Activated CD4-positive, alpha-beta memory T cell treated with anti-CD3 and anti-CD28 coated beads, Interleukin-2, amount 10 ng/mL, durations not matched to agents 7 days and 5 days (primary cell): ENCODE data around the gene MTF2. TPM values are rescaled to one million over a fixed set of nuclear protein-coding genes. Genes with fewer than 3 reads are reported as not detected.

ENCODE experiments used
- CTCF ChIA-PET: fragments of 350-600 bp; sonication (Branson Sonifier 250); formaldehyde crosslinking; loops from one replicate; lab custom pipeline; 2021; ENCODE audit warnings: antibody characterized with exemption, inconsistent platforms; lab: Charles Lee
- POLR2A ChIA-PET: fragments of 350-600 bp; sonication (Branson Sonifier 250); formaldehyde crosslinking; loops from one replicate; lab custom pipeline; 2021; ENCODE audit warnings: antibody characterized with exemption; lab: Charles Lee
- DNase-seq: peaks from one replicate; pipeline ENCODE4 v3.0.0-alpha.2; 2020
- H3K27ac Mint-ChIP-seq: one replicate; pipeline ENCODE4 v1.8.0; 2021; ENCODE audit warnings: mild to moderate bottlenecking, mixed read lengths
- H3K27me3 Mint-ChIP-seq: one replicate; pipeline ENCODE4 v1.8.0; 2021; ENCODE audit warnings: mixed read lengths
- H3K36me3 Mint-ChIP-seq: one replicate; pipeline ENCODE4 v1.8.0; 2021; ENCODE audit warnings: low read depth, mixed read lengths
- H3K4me1 Mint-ChIP-seq: one replicate; pipeline ENCODE4 v1.8.0; 2021; ENCODE audit warnings: mixed read lengths
- H3K4me3 Mint-ChIP-seq: one replicate; pipeline ENCODE4 v1.8.0; 2021; ENCODE audit warnings: mild to moderate bottlenecking, mixed read lengths
- H3K9me3 Mint-ChIP-seq: one replicate; pipeline ENCODE4 v1.8.0; 2021; ENCODE audit warnings: mixed read lengths
- total RNA-seq, 2 experiments: library from RNA; stranded (reverse); gene quantifications; one replicate each; pipeline ENCODE4 v1.2.3, GENCODE V29; 2021

MTF2 gene
- total RNA-seq, 2 experiments from 2014 or later = 55.5 to 56.6 TPM

DNA sequence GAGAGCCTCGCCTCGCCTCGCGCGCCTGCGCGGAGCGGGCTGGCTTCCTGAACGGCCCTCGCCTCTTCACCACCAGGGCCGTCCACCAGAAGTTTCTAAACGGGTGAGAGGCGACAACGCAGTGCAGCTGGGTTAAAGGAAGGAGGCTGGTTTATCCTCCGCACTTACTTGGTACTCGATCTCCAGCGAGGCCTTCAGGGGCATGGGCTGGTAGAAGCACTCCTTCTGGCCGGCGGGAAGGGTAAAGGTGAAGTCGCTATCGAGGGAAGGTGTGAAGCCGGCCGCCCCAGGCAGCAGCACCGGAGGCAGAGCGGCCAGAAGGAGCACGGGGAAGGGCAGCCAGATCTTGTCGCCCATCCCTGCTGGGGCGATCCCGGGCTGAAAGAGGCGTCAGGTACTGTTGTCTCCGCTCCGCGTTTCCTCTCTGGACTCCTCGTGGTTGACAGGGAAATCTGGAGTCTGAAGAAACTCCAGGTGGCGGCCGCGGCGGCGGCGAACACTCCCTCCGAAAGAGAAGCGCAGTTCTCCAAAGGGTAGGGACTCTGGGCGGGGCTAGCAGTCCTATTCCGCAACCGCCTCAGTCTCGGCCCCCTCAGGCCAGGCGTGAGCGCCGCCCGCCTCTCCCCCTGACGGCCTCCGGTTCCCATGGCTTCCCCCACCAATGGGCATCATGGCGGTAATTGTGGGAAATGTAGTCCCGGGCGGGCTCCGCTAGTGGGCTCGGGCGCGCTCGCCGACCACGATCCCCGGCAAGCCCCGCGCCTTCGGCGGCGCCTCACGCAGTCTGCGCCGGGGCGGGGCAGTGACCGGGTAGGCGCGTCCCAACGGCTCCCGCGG lies 101.0 kb downstream of the MTF2 start, which contains the start of gene TMED5:
Gene TMED5, minus strand, starts transcription at position 528 of the 837 bp plus-strand sequence. Its CDS starts 171 bp downstream, at position 357.
- DNase-seq = peak; percentile 98
- ChIA-PET POLR2A (interaction anchor here (0.8 to 3.0 kb wide), 6 partner anchors 25 to 219 kb away, joined by 3 to 25 read pairs (median 6); partner anchors contain the start of genes DIPK1A and MTF2), CTCF (no interaction called here)
- Mint-ChIP-seq H3K9me3 (no peaks in the 10 kb centered on the region), H3K4me1 (peaks cover 55% of the 10 kb centered on the region), H3K4me3 (peak within 1 kb of the TSS; percentile 89), H3K27ac (peak within 1 kb of the TSS; percentile 98), H3K36me3 (peaks cover 49% of the 10 kb centered on the region), H3K27me3 (no peaks in the 10 kb centered on the region)

DNA sequence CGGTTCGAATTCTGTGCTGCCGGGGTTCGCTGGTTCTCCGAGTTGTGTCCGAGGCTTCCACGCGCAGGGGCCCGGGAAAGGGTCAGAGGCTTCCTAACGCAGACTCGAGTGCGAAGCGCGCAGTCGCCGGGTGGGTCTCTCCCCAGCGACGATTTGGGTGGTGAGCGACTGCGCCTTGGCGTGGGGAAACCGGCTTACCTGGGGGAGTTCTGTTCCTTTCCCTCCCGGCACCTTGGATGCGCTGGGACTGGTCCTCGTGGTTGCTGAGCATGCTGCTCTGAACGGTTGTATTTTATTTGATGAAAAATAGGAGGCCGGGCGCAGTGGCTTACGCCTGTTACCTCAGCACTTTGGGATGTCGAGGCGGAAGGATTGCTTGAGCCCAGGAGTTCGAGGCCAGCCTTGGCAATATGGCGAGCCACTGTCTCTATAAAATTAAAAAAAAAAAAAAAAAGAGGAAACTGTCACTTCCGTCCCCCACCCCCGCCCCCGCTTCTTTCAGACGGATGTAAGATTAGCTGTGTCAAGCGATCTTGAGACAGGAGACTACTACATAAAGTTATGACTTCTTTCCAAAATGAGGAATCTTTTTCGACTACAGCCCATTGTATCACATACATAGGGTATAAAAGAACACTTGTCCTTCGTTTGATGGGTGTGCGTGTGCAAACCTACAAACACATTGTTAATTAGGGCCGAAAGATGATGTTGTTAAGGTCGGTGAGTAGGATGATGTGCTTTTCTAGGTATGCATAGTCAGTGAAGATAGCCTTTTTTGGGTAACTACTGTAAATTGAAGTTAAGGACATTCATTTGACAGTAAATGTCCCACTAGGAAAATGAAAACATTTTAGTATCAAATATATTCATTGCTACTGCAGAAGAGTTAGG lies 101.9 kb downstream of the MTF2 start, which contains the start of gene CCDC18:
Gene CCDC18, plus strand, starts transcription at position 2 of the 891 bp plus-strand sequence. CDS start 2,638 bp downstream, outside the sequence.
- ChIA-PET POLR2A (interaction anchor here (0.6 to 3.0 kb wide), 10 partner anchors 26 to 406 kb away, joined by 3 to 25 read pairs (median 5); partner anchors contain the start of genes DIPK1A, DR1 and MTF2), CTCF (interaction anchor here (0.5 to 0.6 kb wide), 2 partner anchors 24 to 76 kb away, joined by 3 read pairs; no protein-coding TSS in a partner anchor)
- peaks cover 48% of the 10 kb centered on the region for H3K36me3 Mint-ChIP-seq
- H3K27ac Mint-ChIP-seq = peak within 1 kb of the TSS; percentile 98
- peak within 1 kb of the TSS; percentile 89 for H3K4me3 Mint-ChIP-seq
- H3K4me1 Mint-ChIP-seq = peaks cover 56% of the 10 kb centered on the region
- DNase-seq = peak; percentile 74
- no peaks in the 10 kb centered on the region for H3K27me3 Mint-ChIP-seq
- H3K9me3 Mint-ChIP-seq = no peaks in the 10 kb centered on the region

DNA sequence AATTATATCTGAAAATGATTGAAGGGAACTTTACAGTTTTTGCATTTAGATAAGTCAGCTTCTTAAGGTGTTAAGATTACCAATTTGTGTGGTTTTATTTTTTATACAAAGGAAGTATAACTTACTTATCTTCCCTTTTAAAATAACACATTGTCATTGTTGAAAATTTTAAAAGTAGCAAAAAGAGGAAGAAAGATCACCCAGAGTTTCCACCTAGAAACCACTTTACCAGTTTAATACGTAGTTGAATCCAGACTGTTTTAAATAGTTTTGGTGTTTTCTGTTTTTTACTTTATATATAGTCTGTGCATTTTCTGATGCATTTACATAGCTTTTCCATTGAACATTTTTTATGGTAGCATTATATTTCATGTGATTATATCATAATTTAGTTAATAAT lies 107.6 kb downstream of the MTF2 start:
- H3K27ac Mint-ChIP-seq = no peak overlapping the region
- H3K36me3 Mint-ChIP-seq = peaks cover 53% of the 10 kb centered on the region
- H3K9me3 Mint-ChIP-seq = no peaks in the 10 kb centered on the region
- H3K4me1 Mint-ChIP-seq = peaks cover 51% of the 10 kb centered on the region
- ChIA-PET POLR2A (no interaction called here), CTCF (no interaction called here)
- no peak for DNase-seq
- no peaks in the 10 kb centered on the region for H3K27me3 Mint-ChIP-seq
- H3K4me3 Mint-ChIP-seq = no peak overlapping the region

Other genes starting within 250 kb of the MTF2 start
- 100 to 1,000 TPM; 660 to 678 TPM for gene RPL5, start 247.2 kb upstream of the MTF2 start, total RNA-seq
- gene DIPK1A, start 117.8 kb upstream of the MTF2 start, total RNA-seq = 10 to 100 TPM; 12.7 to 17.2 TPM
- gene TMED5, start 101.1 kb downstream of the MTF2 start, total RNA-seq = 10 to 100 TPM; 67.4 to 70.8 TPM
- 10 to 100 TPM; 29.2 to 33.0 TPM for gene CCDC18, start 101.4 kb downstream of the MTF2 start, total RNA-seq